ENCODE results near the gene KCNJ4.

The KCNJ4 gene

DNA sequence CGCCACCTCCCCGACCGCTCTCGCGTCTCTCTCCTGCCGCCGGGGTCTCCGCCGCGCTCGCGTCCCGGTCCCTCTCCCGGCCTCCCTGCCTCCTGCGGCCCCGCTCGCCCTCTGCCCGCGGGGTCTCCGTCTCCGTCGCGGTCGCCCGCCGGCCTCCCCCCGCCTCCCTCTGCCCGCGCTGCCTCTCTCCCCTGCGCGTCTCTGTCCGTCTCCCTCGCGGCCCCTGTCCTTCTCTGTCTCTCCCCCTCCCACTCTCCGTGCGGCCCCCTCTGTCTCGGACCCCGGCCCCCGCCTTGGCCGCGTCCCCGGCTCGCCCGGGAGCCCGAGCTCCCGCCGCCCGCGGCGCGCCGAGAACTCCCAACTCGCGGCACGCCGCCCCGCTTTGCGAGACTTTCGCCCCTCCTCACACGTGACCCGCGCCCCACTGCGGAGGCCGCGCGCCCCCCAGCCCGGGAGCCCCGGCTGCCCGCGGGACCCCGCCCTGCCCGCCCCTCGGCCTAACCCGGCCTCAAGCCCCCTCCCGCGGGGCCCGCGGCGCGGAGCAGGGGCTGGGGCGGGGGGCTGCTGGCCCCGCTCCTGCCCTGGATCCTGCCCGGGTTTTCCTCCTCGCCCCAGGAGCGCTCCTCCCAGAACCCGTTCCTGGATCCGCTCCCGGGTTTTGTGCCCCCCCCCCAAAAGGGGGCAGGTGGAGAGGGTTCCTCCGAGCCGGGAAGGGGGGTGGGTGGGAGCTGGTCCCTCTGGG is 702 bp upstream of the KCNJ4 start:
- Histone ChIP-seq H3K4me3 (ENCODE audit: low read length, poor library complexity, severe bottlenecking) (no peak overlapping the region), H3K79me2 (ENCODE audit: insufficient read depth, low read length) (no peaks in the 10 kb centered on the region), H3K27me3 (ENCODE audit: insufficient read depth, low read length, poor library complexity, severe bottlenecking) (no peaks in the 10 kb centered on the region), H3K4me1 (ENCODE audit: insufficient read depth, low read length, poor library complexity, severe bottlenecking) (no peaks in the 10 kb centered on the region), H3K36me3 (ENCODE audit: insufficient read depth, low read length) (no peaks in the 10 kb centered on the region), H3K9me3 (ENCODE audit: insufficient read depth, low read depth, low read length) (no peaks in the 10 kb centered on the region), H2AFZ (ENCODE audit: low read length) (no peak overlapping the region), H3K9ac (ENCODE audit: low read depth, low read length, poor library complexity, severe bottlenecking) (no peak overlapping the region), H3K9me2 (replicated peaks; ENCODE audit: low read depth, low read length) (no peaks in the 10 kb centered on the region), H3F3A (ENCODE audit: low read depth) (no peaks in the 10 kb centered on the region), H4K20me1 (ENCODE audit: insufficient read depth, low read length, poor library complexity, severe bottlenecking) (no peaks in the 10 kb centered on the region), H3K4me2 (ENCODE audit: low read depth, low read length, poor library complexity, severe bottlenecking) (no peak overlapping the region)
- no peak for TF ChIP-seq EZH2phosphoT487 (IDR thresholded peaks at IDR 0.05; ENCODE audit: borderline replicate concordance)
- TF ChIP-seq, protein P1, sequence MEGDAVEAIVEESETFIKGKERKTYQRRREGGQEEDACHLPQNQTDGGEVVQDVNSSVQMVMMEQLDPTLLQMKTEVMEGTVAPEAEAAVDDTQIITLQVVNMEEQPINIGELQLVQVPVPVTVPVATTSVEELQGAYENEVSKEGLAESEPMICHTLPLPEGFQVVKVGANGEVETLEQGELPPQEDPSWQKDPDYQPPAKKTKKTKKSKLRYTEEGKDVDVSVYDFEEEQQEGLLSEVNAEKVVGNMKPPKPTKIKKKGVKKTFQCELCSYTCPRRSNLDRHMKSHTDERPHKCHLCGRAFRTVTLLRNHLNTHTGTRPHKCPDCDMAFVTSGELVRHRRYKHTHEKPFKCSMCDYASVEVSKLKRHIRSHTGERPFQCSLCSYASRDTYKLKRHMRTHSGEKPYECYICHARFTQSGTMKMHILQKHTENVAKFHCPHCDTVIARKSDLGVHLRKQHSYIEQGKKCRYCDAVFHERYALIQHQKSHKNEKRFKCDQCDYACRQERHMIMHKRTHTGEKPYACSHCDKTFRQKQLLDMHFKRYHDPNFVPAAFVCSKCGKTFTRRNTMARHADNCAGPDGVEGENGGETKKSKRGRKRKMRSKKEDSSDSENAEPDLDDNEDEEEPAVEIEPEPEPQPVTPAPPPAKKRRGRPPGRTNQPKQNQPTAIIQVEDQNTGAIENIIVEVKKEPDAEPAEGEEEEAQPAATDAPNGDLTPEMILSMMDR (conservative IDR thresholded peaks at IDR 0.05; ENCODE audit: low read length) = no peak

DNA sequence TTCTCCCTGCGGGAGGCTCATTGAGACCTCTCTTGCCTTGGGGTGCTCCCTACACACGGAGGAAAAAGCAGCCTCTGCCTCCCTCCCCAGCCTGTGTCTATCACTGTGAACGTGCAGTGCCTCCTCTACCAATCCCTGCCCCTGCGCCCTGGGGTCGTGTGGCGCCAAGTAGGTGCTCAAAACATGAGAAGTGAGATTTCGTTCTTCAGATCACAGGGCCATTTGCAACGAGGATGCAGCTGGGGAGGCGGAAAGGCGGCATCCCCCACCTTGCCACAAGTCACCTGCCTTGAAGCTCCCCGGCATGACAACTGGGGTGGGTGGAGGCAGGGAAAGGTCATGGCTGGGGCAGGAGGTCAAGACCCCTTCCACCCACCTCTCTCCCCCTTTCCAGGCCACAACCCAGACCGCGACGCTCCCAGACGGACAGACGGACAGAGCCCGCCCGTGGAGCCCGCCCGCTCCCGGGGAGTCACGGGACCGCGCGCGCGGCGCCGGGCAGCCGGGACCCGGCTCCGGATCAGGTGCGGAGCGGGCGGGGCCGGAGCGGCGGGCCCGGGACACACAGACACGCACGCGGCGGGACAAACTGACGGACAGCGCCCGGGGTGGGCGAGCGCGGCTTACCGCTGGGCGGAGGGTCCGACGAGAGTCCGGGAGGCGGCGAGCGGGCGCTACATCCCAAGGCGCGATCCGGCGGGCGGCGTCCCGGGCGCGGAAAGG is 485 bp downstream of the KCNJ4 start:
- Histone ChIP-seq H3K4me1 (ENCODE audit: insufficient read depth, low read length, poor library complexity, severe bottlenecking) (no peaks in the 10 kb centered on the region), H3K27me3 (ENCODE audit: insufficient read depth, low read length, poor library complexity, severe bottlenecking) (no peaks in the 10 kb centered on the region), H3F3A (ENCODE audit: low read depth) (no peaks in the 10 kb centered on the region), H3K4me2 (ENCODE audit: low read depth, low read length, poor library complexity, severe bottlenecking) (no peak overlapping the region), H3K36me3 (ENCODE audit: insufficient read depth, low read length) (no peaks in the 10 kb centered on the region), H3K4me3 (ENCODE audit: low read length, poor library complexity, severe bottlenecking) (no peak overlapping the region), H2AFZ (ENCODE audit: low read length) (no peak overlapping the region), H3K79me2 (ENCODE audit: insufficient read depth, low read length) (no peaks in the 10 kb centered on the region), H3K9me2 (replicated peaks; ENCODE audit: low read depth, low read length) (no peaks in the 10 kb centered on the region), H3K9ac (ENCODE audit: low read depth, low read length, poor library complexity, severe bottlenecking) (no peak overlapping the region), H3K9me3 (ENCODE audit: insufficient read depth, low read depth, low read length) (no peaks in the 10 kb centered on the region), H4K20me1 (ENCODE audit: insufficient read depth, low read length, poor library complexity, severe bottlenecking) (no peaks in the 10 kb centered on the region)
- TF ChIP-seq EZH2phosphoT487 (IDR thresholded peaks at IDR 0.05; ENCODE audit: borderline replicate concordance) = no peak
- TF ChIP-seq, protein P1 (conservative IDR thresholded peaks at IDR 0.05; ENCODE audit: low read length) = no peak

DNA sequence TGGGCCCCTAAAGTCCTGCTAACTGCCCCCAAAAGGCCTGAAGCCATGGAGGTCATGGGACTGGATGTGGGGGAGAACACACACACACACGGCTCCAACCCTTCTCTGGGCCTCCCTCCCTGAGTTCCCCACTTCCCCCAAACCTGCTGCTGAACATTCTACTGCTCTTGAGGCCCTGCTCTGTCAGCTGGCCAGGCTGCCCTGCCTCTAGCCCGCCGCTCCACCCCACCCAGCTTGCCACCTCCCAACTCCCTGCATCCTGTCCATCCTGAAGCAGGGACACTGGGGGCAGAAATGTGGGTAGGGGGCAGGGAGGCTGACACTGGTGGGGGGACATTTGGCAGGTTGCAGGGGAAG is 1.0 kb downstream of the KCNJ4 start:
- Histone ChIP-seq H3K79me2 (ENCODE audit: insufficient read depth, low read length) (no peaks in the 10 kb centered on the region), H3K9ac (ENCODE audit: low read depth, low read length, poor library complexity, severe bottlenecking) (no peak overlapping the region), H2AFZ (ENCODE audit: low read length) (no peak overlapping the region), H3K9me2 (replicated peaks; ENCODE audit: low read depth, low read length) (no peaks in the 10 kb centered on the region), H3K4me3 (ENCODE audit: low read length, poor library complexity, severe bottlenecking) (no peak overlapping the region), H3K9me3 (ENCODE audit: insufficient read depth, low read depth, low read length) (no peaks in the 10 kb centered on the region), H3K4me1 (ENCODE audit: insufficient read depth, low read length, poor library complexity, severe bottlenecking) (no peaks in the 10 kb centered on the region), H3F3A (ENCODE audit: low read depth) (no peaks in the 10 kb centered on the region), H3K4me2 (ENCODE audit: low read depth, low read length, poor library complexity, severe bottlenecking) (no peak overlapping the region), H4K20me1 (ENCODE audit: insufficient read depth, low read length, poor library complexity, severe bottlenecking) (no peaks in the 10 kb centered on the region), H3K27me3 (ENCODE audit: insufficient read depth, low read length, poor library complexity, severe bottlenecking) (no peaks in the 10 kb centered on the region), H3K36me3 (ENCODE audit: insufficient read depth, low read length) (no peaks in the 10 kb centered on the region)
- TF ChIP-seq, protein P1 (conservative IDR thresholded peaks at IDR 0.05; ENCODE audit: low read length) = no peak
- no peak for TF ChIP-seq EZH2phosphoT487 (IDR thresholded peaks at IDR 0.05; ENCODE audit: borderline replicate concordance)
